Body of pancreas (tissue), 4 donors: Measurements from ENCODE around the gene TOR2A. TPM values are rescaled to one million over a fixed set of nuclear protein-coding genes. Genes with fewer than 3 reads are reported as not detected.

Experiments used
- ATAC-seq: fragments of 150-250 bp; one replicate; pipeline ENCODE4 v1.9.1; 2016
- DNase-seq, 4 donors: peaks; one replicate each; pipeline ENCODE4 v3.0.0-alpha.2; 2019
- H3K27ac ChIP-seq, 4 donors: fragments of 200-600 bp; sonication (generic); 1 replicate in 3 of 4; 2 replicates in 1 of 4; pipeline versions ENCODE4 v1.5.1 to v1.6.1; 2016 to 2019; ENCODE audit warnings: mild to moderate bottlenecking in 1 of 4, mixed read lengths in 1 of 4, moderate library complexity in 1 of 4
- H3K27me3 ChIP-seq, 2 donors: fragments of 200-600 bp; sonication (generic); one replicate each; pipeline ENCODE4 v1.6.0; 2016; ENCODE audit warnings: mild to moderate bottlenecking in 1 of 2
- H3K36me3 ChIP-seq, 2 donors: fragments of 200-600 bp; sonication (generic); replicated peaks in 1 of 2; 2 replicates each; pipeline ENCODE4 v1.5.1; 2016; ENCODE audit warnings: low read depth in 2 of 2; ENCODE audit not compliant: insufficient read depth in 1 of 2
- H3K4me1 ChIP-seq: fragments of 200-600 bp; sonication (generic); one replicate; pipeline ENCODE4 v1.6.0; 2016
- H3K4me3 ChIP-seq, 2 donors: fragments of 200-600 bp; sonication (generic); 1 replicate in 1 of 2; 2 replicates in 1 of 2; pipeline ENCODE4 v1.5.1; 2016 to 2019
- H3K9me3 ChIP-seq, 3 donors: fragments of 200-600 bp; sonication (generic); 1 replicate in 2 of 3; 2 replicates in 1 of 3; pipeline ENCODE4 v1.5.1; 2016
- CTCF ChIP-seq, 7 experiments: fragments of 450-650 bp in 4 of 7; fragments of 200-600 bp in 3 of 7; sonication (generic) in 3 of 7; IDR thresholded peaks; one replicate each; pipeline ENCODE4 v1.5.1; 2016 to 2019; ENCODE audit warnings: antibody characterized with exemption in 7 of 7
- POLR2A ChIP-seq, 3 donors: fragments of 450-650 bp; IDR thresholded peaks; one replicate each; pipeline ENCODE4 v1.6.1; 2016; ENCODE audit warnings: antibody characterized with exemption in 3 of 3, mild to moderate bottlenecking in 2 of 3
- WGBS, 2 donors: methylation state at CpG; one replicate each; pipeline ENCODE4 v1.1.5; 2017; 5-methylcytosine and 5-hydroxymethylcytosine counted together
- intact Hi-C: fragments of 100-400 bp; cut with DNase I; formaldehyde crosslinking; loops from one replicate; pipeline ENCODE4 v1.15.1; 2023
- total RNA-seq, 2 donors: library from RNA; depleted of rRNA; stranded (reverse); fragments of >200 nt; gene quantifications; one replicate each; pipeline ENCODE4 v1.1.0, GENCODE V29; 2016

The TOR2A gene
- total RNA-seq, 2 donors from 2014 or later, result 8.3 to 14.2 TPM

GRCh38 chr9:127744398-127745110, 9.5 kb upstream of the TOR2A start:
- H3K36me3 ChIP-seq, result no peaks in the 10 kb centered on the region
- no peaks in the 10 kb centered on the region for H3K27me3 ChIP-seq
- H3K4me1 ChIP-seq, result peaks cover 15% of the 10 kb centered on the region
- ATAC-seq (no peak), DNase-seq (no peak)
- 86 to 87% methylated on average over 15 to 19 of the region's 19 CpGs for WGBS, 2 donors
- no peak overlapping the region for H3K27ac ChIP-seq
- intact Hi-C loops, result loop anchor here (10.0 kb wide), 1 partner anchor 260 kb away; no protein-coding TSS in a partner anchor
- no peaks in the 10 kb centered on the region for H3K9me3 ChIP-seq
- no peak for TF ChIP-seq POLR2A (IDR thresholded peaks at IDR 0.05)
- no peak for TF ChIP-seq CTCF (IDR thresholded peaks at IDR 0.05)
- no peak overlapping the region for H3K4me3 ChIP-seq

- 16 to 33% methylated on average over 12 to 33 of the region's 33 CpGs for WGBS, 2 donors
- peak; percentile 41 for ATAC-seq
- Histone ChIP-seq H3K9me3 (no peaks in the 10 kb centered on the region), H3K4me1 (peaks cover 15% of the 10 kb centered on the region), H3K27ac (peak overlapping the region in 2 of 4 donors; percentile 24 to 58), H3K36me3 (no peaks in the 10 kb centered on the region), H3K4me3 (no peak overlapping the region), H3K27me3 (no peaks in the 10 kb centered on the region)
- peak; percentile 34 to 67 (median 60) for DNase-seq
- TF ChIP-seq POLR2A (IDR thresholded peaks at IDR 0.05) (peak in 1 of 3 donors; percentile 8), CTCF (IDR thresholded peaks at IDR 0.05) (no peak)
- intact Hi-C loops, result loop anchor here (10.0 kb wide), 1 partner anchor 262 kb away; no protein-coding TSS in a partner anchor
Measured at GRCh38 chr9:127742435-127743088, 7.5 kb upstream of the TOR2A start.

- Histone ChIP-seq H3K27ac (peak overlapping the region in 2 of 4 donors; percentile 24 to 58), H3K9me3 (no peaks in the 10 kb centered on the region), H3K4me1 (peaks cover 15% of the 10 kb centered on the region), H3K27me3 (no peaks in the 10 kb centered on the region), H3K4me3 (no peak overlapping the region), H3K36me3 (no peaks in the 10 kb centered on the region)
- intact Hi-C loops, result loop anchor here (10.0 kb wide), 1 partner anchor 263 kb away; no protein-coding TSS in a partner anchor
- 19 to 22% methylated on average over 29 to 38 of the region's 38 CpGs for whole genome bisulfite sequencing, 2 donors
- ATAC-seq (peak; percentile 83), DNase-seq (peak; percentile 74 to 90 (median 84))
- no peak for TF ChIP-seq POLR2A (IDR thresholded peaks at IDR 0.05)
- no peak for TF ChIP-seq CTCF (IDR thresholded peaks at IDR 0.05)
Measured at GRCh38 chr9:127741831-127742434, 6.8 kb upstream of the TOR2A start.

GRCh38 chr9:127739614-127740330, 4.7 kb upstream of the TOR2A start:
- no peak for DNase-seq
- H3K27me3 ChIP-seq, result no peaks in the 10 kb centered on the region
- H3K4me1 ChIP-seq, result peaks cover 15% of the 10 kb centered on the region
- WGBS, 2 donors, result 70 to 78% methylated on average over 9 to 19 of the region's 19 CpGs
- H3K27ac ChIP-seq, result no peak overlapping the region
- H3K4me3 ChIP-seq, result no peak overlapping the region
- no peak for ATAC-seq
- intact Hi-C loops, result loop anchor here (5.0 to 10.0 kb wide), 3 partner anchors 135 to 265 kb away; partner anchors contain the start of genes AK1 and PIP5KL1
- no peaks in the 10 kb centered on the region for H3K36me3 ChIP-seq
- no peak for TF ChIP-seq CTCF (IDR thresholded peaks at IDR 0.05)
- no peak for TF ChIP-seq POLR2A (IDR thresholded peaks at IDR 0.05)
- H3K9me3 ChIP-seq, result no peaks in the 10 kb centered on the region
